HepG2 (cell line): ENCODE results near the gene ECD. TPM values are rescaled to one million over a fixed set of nuclear protein-coding genes. Genes with fewer than 3 reads are reported as not detected.

Experiments used
- ELF1 ChIP-seq: sonication (generic); formaldehyde crosslinking; IDR thresholded peaks from 2 replicates; pipeline ENCODE4 v1.4.0; 2020; ENCODE audit warnings: missing genetic modification reagents
- HNRNPK ChIP-seq: fragments of 200-400 bp; formaldehyde crosslinking; IDR thresholded peaks from 2 replicates; pipeline ENCODE4 v1.6.1; 2018; ENCODE audit warnings: low read length, low read depth, moderate library complexity, mild to moderate bottlenecking; ENCODE audit not compliant: poor library complexity, severe bottlenecking
- JDP2 ChIP-seq: sonication (generic); formaldehyde crosslinking; IDR thresholded peaks from 2 replicates; pipeline ENCODE4 v1.8.1; 2022; ENCODE audit warnings: missing genetic modification reagents, borderline replicate concordance
- MXI1 ChIP-seq: IDR thresholded peaks from 3 replicates; pipeline ENCODE4 v1.6.1; 2012; ENCODE audit warnings: low read depth, low read length, inconsistent platforms, borderline replicate concordance
- RFXAP ChIP-seq: sonication (generic); formaldehyde crosslinking; IDR thresholded peaks from 2 replicates; pipeline ENCODE4 v1.4.0; 2020; ENCODE audit warnings: missing genetic modification reagents, borderline replicate concordance
- SP5 ChIP-seq: IDR thresholded peaks from 2 replicates; pipeline ENCODE4 v1.6.1; 2016; ENCODE audit warnings: low read depth, borderline replicate concordance
- ZNF24 ChIP-seq: fragments of 450-650 bp; IDR thresholded peaks from 2 replicates; pipeline ENCODE4 v1.6.1; 2017; ENCODE audit warnings: antibody characterized with exemption, mild to moderate bottlenecking
- ZNF260 ChIP-seq: sonication (generic); formaldehyde crosslinking; IDR thresholded peaks from 2 replicates; pipeline ENCODE4 v1.4.0; 2020; ENCODE audit warnings: missing genetic modification reagents, low read depth, mild to moderate bottlenecking, borderline replicate concordance
- ZNF296 ChIP-seq: sonication (generic); formaldehyde crosslinking; conservative IDR thresholded peaks from 2 replicates; pipeline ENCODE4 v1.5.0; 2020; ENCODE audit warnings: mild to moderate bottlenecking, missing genetic modification reagents
- ZNF354B ChIP-seq: sonication (generic); formaldehyde crosslinking; IDR thresholded peaks from 2 replicates; pipeline ENCODE4 v1.8.0; 2022; ENCODE audit warnings: mild to moderate bottlenecking, missing genetic modification reagents
- ZNF552 ChIP-seq: sonication (generic); formaldehyde crosslinking; IDR thresholded peaks from 2 replicates; pipeline ENCODE4 v1.9.0; 2022; ENCODE audit warnings: missing genetic modification reagents, mild to moderate bottlenecking, borderline replicate concordance
- ZNF652 ChIP-seq: IDR thresholded peaks from 2 replicates; pipeline ENCODE4 v1.6.1; 2016; ENCODE audit warnings: low read depth, borderline replicate concordance
- ZNF790 ChIP-seq: sonication (generic); formaldehyde crosslinking; IDR thresholded peaks from 2 replicates; pipeline ENCODE4 v1.8.0; 2022; ENCODE audit warnings: missing genetic modification reagents, mild to moderate bottlenecking, borderline replicate concordance
- ZNF878 ChIP-seq: sonication (generic); formaldehyde crosslinking; IDR thresholded peaks from 2 replicates; pipeline ENCODE4 v1.8.1; 2023; ENCODE audit warnings: mild to moderate bottlenecking, missing genetic modification reagents, moderate library complexity
- ZSCAN31 ChIP-seq: sonication (generic); formaldehyde crosslinking; IDR thresholded peaks from 2 replicates; pipeline ENCODE4 v1.5.0; 2020; ENCODE audit warnings: low read depth, mild to moderate bottlenecking, missing genetic modification reagents
- polyA plus RNA-seq, 8 experiments: library from polyadenylated mRNA; depleted of rRNA in 3 of 8; stranded (reverse) in 7 of 8; unstranded in 1 of 8; fragments of >200 nt; fragmentation: Illumina TruSeq in 4 of 8; extraction: Trizol in 4 of 8; gene quantifications; 2 replicates each; pipeline versions ENCODE4 v1.2.1 to v1.2.3, GENCODE V29; 2011 to 2016; ENCODE audit warnings: low read depth in 4 of 8, missing spikeins in 1 of 8, mixed read lengths in 1 of 8; ENCODE audit not compliant: insufficient read depth in 1 of 8
- total RNA-seq, 5 experiments: library from RNA; depleted of rRNA; stranded (reverse); fragments of >200 nt; fragmentation: Illumina TruSeq; extraction: Trizol; gene quantifications; 2 replicates each; pipeline ENCODE4 v1.2.3, GENCODE V29; 2016; ENCODE audit warnings: low read depth in 1 of 5
- TF ChIP-seq, protein P1 (sequence below): sonication (generic); formaldehyde crosslinking; IDR thresholded peaks from 2 replicates; pipeline ENCODE4 v1.4.0; 2020; ENCODE audit warnings: missing genetic modification reagents
- TF ChIP-seq, protein P2 (sequence below): IDR thresholded peaks from 2 replicates; pipeline ENCODE4 v1.6.1; 2012; ENCODE audit warnings: low read depth, low read length, improper control_type of control experiment
- TF ChIP-seq, protein P3 (sequence below): sonication (generic); formaldehyde crosslinking; IDR thresholded peaks from 2 replicates; pipeline ENCODE4 v1.9.0; 2021; ENCODE audit warnings: missing genetic modification reagents, mild to moderate bottlenecking, borderline replicate concordance
- TF ChIP-seq, protein P4 (sequence below): sonication (generic); formaldehyde crosslinking; IDR thresholded peaks from 2 replicates; pipeline ENCODE4 v1.4.0; 2020; ENCODE audit warnings: missing genetic modification reagents
- TF ChIP-seq, protein P5 (sequence below): fragments of 450-650 bp; IDR thresholded peaks from 2 replicates; pipeline ENCODE4 v1.6.1; 2017

Gene ECD
- total and polyA plus RNA-seq, 2 of the 13 experiments (the other 11 are each of a cell fraction or from before 2014, with no cell fraction given), result 21.5 to 27.6 TPM

DNA sequence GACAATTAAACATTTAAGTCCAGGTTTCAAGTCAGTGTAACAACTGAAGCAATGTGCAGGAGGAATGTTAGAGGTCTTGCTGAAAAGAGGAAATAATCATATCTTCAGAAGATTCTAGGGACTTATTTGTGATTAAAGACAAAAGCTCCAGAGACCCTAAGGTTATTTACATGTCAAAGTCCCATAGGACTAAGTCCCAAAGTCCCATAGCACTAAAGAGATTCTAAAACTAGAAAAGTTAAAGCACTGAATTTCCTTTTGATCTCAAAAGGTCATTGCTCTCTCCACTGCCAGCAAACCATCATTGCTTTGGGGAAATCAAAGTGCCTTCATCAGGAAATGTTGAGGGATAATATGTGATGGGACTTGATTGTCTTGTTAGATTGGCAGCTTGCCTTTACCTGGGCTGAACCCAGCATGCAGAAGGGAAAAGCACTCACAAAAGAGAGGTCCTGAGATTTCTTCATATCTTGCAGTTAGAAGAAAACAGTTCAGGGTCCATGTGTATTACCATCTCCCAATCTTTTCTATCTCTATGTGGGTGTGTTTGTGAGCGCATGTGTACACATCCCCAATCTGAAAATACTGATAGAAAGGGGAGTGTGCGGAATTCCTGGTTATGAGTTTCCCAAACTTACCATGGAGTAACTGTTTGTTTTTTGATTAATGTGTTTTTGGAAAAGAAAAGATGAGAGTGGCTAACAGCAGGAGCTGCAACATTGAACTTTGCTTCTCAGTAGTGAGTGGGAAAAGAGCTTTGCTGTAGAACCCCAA is 35.7 kb downstream of the ECD start (continued):
- TF ChIP-seq, protein P1, sequence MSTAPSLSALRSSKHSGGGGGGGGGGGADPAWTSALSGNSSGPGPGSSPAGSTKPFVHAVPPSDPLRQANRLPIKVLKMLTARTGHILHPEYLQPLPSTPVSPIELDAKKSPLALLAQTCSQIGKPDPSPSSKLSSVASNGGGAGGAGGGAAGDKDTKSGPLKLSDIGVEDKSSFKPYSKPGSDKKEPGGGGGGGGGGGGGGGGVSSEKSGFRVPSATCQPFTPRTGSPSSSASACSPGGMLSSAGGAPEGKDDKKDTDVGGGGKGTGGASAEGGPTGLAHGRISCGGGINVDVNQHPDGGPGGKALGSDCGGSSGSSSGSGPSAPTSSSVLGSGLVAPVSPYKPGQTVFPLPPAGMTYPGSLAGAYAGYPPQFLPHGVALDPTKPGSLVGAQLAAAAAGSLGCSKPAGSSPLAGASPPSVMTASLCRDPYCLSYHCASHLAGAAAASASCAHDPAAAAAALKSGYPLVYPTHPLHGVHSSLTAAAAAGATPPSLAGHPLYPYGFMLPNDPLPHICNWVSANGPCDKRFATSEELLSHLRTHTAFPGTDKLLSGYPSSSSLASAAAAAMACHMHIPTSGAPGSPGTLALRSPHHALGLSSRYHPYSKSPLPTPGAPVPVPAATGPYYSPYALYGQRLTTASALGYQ (CRISPR knock-in tag), result peak; percentile 85
- TF ChIP-seq ZNF878, result peak; percentile 73; the same call in 1 of the 2 replicates
- 0 out of 3 replicates have a peak, but pooled peaks have one; percentile 29 for TF ChIP-seq MXI1
- no peak for TF ChIP-seq JDP2
- TF ChIP-seq ELF1 (CRISPR knock-in tag), result no peak
- TF ChIP-seq HNRNPK, result no peak
- TF ChIP-seq ZSCAN31 (CRISPR knock-in tag), result no peak
- TF ChIP-seq, protein P2, sequence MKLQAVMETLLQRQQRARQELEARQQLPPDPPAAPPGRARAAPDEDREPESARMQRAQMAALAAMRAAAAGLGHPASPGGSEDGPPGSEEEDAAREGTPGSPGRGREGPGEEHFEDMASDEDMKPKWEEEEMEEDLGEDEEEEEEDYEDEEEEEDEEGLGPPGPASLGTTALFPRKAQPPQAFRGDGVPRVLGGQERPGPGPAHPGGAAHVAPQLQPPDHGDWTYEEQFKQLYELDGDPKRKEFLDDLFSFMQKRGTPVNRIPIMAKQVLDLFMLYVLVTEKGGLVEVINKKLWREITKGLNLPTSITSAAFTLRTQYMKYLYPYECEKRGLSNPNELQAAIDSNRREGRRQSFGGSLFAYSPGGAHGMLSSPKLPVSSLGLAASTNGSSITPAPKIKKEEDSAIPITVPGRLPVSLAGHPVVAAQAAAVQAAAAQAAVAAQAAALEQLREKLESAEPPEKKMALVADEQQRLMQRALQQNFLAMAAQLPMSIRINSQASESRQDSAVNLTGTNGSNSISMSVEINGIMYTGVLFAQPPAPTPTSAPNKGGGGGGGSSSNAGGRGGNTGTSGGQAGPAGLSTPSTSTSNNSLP, result 0 out of 2 replicates have a peak, but pooled peaks have one; percentile 9
- TF ChIP-seq ZNF24, result no peak
- TF ChIP-seq ZNF552 (CRISPR knock-in tag), result no peak
- TF ChIP-seq, protein P3, sequence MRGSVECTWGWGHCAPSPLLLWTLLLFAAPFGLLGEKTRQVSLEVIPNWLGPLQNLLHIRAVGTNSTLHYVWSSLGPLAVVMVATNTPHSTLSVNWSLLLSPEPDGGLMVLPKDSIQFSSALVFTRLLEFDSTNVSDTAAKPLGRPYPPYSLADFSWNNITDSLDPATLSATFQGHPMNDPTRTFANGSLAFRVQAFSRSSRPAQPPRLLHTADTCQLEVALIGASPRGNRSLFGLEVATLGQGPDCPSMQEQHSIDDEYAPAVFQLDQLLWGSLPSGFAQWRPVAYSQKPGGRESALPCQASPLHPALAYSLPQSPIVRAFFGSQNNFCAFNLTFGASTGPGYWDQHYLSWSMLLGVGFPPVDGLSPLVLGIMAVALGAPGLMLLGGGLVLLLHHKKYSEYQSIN (CRISPR knock-in tag), result no peak
- TF ChIP-seq ZNF296 (CRISPR knock-in tag), result no peak
- TF ChIP-seq SP5 (CRISPR knock-in tag), result peak; percentile 96
- no peak for TF ChIP-seq ZNF260 (CRISPR knock-in tag)
- 0 out of 2 replicates have a peak, but pooled peaks have one; percentile 13 for TF ChIP-seq ZNF652 (CRISPR knock-in tag)
- TF ChIP-seq RFXAP (CRISPR knock-in tag), result peak; percentile 63; the same call in 1 of the 2 replicates
- TF ChIP-seq, protein P4, sequence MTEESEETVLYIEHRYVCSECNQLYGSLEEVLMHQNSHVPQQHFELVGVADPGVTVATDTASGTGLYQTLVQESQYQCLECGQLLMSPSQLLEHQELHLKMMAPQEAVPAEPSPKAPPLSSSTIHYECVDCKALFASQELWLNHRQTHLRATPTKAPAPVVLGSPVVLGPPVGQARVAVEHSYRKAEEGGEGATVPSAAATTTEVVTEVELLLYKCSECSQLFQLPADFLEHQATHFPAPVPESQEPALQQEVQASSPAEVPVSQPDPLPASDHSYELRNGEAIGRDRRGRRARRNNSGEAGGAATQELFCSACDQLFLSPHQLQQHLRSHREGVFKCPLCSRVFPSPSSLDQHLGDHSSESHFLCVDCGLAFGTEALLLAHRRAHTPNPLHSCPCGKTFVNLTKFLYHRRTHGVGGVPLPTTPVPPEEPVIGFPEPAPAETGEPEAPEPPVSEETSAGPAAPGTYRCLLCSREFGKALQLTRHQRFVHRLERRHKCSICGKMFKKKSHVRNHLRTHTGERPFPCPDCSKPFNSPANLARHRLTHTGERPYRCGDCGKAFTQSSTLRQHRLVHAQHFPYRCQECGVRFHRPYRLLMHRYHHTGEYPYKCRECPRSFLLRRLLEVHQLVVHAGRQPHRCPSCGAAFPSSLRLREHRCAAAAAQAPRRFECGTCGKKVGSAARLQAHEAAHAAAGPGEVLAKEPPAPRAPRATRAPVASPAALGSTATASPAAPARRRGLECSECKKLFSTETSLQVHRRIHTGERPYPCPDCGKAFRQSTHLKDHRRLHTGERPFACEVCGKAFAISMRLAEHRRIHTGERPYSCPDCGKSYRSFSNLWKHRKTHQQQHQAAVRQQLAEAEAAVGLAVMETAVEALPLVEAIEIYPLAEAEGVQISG, result peak; percentile 43; the same call in 1 of the 2 replicates
- TF ChIP-seq, protein P5, sequence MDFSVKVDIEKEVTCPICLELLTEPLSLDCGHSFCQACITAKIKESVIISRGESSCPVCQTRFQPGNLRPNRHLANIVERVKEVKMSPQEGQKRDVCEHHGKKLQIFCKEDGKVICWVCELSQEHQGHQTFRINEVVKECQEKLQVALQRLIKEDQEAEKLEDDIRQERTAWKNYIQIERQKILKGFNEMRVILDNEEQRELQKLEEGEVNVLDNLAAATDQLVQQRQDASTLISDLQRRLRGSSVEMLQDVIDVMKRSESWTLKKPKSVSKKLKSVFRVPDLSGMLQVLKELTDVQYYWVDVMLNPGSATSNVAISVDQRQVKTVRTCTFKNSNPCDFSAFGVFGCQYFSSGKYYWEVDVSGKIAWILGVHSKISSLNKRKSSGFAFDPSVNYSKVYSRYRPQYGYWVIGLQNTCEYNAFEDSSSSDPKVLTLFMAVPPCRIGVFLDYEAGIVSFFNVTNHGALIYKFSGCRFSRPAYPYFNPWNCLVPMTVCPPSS, result no peak
- TF ChIP-seq ZNF354B (CRISPR knock-in tag), result no peak
- no peak for TF ChIP-seq ZNF790
